NCI-H748 (cell line): Measurements from ENCODE around the gene CAPN13.

Source experiments
- DNase-seq: peaks from one replicate; lab custom pipeline; 2025; ENCODE audit not compliant: unreplicated experiment; lab: John Stamatoyannopoulos, UW

The CAPN13 gene

GRCh38 chr2:30786923-30787685, 20.1 kb downstream of the CAPN13 start:
- DNase-seq: no peak

GRCh38 chr2:30784682-30785081, 22.6 kb downstream of the CAPN13 start:
- no peak for DNase-seq

- DNase-seq: no peak
Measured at GRCh38 chr2:30781961-30782533, 25.2 kb downstream of the CAPN13 start.

- DNase-seq: no peak
Measured at GRCh38 chr2:30781451-30781850, 25.8 kb downstream of the CAPN13 start.

GRCh38 chr2:30780776-30781330, 26.4 kb downstream of the CAPN13 start:
- no peak for DNase-seq

DNA sequence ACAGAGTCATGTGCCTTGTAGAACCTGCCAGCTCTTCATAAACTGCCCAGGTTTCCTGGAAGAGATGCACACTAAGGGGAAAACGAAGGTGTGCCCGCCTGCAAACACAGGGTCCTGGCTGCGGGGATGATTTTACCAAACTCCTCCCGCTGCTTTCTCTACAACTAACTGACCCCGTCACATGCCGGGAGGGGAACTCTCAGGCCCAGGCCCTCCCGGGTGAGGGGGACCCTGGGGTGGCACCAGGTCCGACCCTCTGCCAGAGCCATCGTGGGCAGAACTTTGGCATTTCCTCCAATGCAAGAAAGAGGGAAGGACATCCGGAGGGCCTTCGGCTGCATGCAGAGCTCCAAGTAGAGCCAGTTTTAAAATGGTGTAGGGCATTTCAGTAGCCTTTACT, 28.6 kb downstream of the CAPN13 start:
- no peak for DNase-seq

DNA sequence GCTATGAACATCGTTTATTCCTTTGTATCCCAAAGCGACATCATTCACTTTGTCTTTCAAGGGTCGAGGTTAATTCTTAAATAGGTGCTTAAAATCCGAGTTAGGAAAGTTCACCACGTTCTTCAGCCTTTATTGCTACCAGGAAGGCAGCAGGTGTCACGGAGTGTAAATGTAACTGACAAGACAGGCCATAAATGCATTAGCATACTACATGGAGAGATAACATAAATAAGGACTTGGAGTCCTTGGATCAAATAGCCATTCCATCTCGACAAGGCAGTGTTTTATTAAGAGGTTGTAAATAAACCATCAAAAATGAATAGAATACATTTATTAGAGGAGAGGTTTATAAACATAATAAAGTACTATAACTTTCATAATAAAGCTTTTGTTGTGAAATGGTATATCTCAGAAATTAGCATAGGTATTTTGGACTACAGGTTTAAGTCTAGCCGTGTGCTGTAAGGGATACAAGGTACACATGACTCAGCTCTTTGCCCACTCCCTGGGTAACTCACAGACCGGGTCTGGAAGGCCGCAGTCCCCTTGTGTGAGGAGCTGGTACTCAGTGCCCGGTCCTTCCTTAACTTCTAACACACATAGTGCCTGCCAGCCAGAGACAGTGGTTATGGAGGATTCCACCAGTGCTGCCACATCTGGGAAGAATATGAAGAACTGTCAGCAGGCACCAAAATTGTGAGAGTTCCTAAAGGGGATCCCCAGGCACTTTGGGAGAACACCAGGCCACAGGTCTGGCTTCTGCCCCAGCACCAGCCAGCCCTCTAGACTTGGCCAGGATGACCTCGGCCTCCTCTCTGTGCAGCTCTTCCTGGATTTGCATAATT, 29.4 kb downstream of the CAPN13 start:
- no peak for DNase-seq

- no peak for DNase-seq
Measured at GRCh38 chr2:30776831-30777635, 30.2 kb downstream of the CAPN13 start.

DNA sequence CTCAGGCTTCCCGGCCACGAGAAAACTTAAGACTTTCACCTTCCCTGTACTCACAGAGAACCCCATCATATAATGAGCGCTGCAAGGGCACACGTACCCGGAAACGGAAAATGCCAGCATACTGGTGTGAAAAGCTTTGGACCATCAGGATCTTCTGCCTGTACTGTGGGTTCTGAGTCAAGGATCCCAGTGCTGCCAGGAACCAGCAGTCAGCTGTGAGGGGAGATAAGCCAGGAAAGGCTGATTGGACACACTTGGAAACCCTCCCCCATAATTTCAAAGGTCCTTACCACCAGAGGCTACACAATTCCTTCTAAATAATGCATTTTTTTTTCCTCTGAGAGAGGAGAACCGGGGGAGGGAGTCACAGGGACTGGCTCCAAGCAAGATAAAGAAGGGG, 31.4 kb downstream of the CAPN13 start:
- no peak for DNase-seq

DNA sequence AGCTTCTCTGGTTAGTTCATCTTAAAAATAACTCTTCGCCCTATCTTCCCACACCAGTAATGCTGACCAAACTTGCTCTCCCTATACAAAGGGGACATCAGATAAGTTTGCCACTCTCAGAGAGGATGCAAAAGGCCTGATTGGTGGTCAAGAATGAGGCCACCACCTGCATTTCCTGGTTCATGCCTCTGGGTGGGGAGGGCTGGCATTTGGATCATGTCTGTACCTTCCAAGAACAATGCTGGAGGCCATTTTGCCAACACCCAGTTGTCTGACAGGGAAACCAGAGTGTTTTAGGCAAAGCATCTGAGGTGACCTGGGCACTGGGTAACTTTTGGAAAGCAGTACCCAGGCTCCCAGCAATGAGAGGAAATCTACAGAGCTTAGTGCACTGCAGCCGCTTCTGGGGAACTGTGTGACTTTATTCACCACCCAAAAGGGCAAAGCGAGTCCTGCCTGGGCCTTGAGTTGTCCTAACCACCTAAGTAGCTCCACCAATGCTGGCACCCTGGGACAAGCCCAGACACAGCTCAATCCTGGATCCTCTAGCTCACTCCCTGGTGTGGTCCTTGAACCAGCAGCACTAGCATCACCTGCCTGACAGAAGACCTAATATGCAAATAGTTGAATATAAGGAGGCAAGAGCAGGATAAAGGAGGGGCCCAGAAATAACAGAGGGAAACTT, 35.1 kb downstream of the CAPN13 start:
- no peak for DNase-seq

- DNase-seq: no peak
Measured at GRCh38 chr2:30770816-30771576, 36.2 kb downstream of the CAPN13 start.

DNA sequence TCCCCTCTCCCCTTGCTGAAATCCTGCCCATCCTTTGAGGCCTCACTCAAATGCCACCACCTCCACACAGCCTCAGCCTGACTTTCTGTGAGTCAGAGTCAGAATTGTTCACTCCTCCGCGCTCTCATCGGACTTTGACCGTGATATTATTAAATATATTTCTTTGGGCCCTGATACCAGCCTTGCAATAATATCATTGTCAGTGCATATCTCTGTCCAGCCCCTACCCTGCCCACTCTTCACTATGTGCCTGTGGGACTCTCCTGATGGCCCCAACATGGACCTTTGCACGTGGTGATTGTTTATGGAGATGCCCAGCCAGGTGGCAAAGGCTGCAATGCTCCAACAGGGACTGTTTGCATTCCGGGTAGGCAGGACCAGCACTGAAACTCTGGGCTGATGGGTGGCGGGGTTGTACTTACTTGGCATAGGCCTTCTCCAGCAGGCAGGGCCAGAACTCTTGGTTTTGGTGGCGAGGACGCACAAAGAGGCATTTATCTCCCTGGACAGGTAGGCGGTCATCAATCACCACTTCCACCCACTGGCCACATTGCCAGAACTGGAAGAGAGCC, 37.3 kb downstream of the CAPN13 start:
- DNase-seq: no peak

DNA sequence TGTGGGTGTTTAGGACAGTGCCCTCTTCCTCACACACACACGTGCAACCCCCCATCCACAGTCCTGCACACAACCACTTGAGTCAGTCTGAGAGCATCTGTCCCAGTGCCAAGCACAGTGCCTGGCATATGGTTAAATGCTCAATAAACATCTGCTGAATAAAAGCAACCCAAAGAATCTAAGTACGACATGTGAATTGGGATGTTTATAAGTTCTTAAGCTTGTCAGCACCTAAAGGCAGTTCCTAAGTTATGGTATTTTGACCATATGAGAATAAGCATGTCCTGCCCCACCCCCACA, 37.8 kb downstream of the CAPN13 start:
- no peak for DNase-seq

DNA sequence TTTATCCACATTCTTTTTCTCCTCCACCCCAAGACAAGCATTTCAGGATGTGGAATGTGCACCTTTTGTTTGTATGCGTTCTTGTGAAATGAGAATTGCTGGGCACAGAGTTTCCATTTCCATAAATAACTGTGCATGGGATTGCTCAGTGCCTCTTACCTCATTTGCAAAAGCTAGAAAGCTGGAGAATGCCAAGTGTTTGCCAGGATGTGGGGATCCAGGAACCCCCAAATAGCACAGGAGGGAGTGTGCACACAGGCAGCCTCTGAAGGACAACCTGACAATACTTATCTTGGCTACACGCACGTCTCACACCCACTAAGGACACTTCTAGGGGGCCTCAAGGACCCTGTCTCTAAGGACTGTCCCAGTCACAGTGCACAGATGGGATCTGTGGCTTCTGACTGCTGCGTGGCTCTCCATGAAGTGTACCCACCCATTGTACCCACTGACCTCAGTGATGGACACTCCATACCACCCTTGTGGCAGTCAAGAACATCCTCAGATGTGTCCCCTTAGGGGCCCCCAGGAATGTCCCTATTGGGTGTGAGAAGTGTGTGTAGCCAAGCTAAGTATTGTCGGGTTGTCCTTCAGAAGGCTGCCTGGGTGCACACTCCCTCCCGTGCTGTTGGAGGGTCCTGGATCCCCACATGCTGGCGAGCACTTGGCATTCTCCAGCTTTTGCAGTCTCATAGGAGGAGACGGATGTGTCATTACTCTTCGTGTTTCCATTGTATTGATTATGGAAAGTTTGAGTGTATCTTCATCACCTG, 38.4 kb downstream of the CAPN13 start:
- DNase-seq: no peak

DNA sequence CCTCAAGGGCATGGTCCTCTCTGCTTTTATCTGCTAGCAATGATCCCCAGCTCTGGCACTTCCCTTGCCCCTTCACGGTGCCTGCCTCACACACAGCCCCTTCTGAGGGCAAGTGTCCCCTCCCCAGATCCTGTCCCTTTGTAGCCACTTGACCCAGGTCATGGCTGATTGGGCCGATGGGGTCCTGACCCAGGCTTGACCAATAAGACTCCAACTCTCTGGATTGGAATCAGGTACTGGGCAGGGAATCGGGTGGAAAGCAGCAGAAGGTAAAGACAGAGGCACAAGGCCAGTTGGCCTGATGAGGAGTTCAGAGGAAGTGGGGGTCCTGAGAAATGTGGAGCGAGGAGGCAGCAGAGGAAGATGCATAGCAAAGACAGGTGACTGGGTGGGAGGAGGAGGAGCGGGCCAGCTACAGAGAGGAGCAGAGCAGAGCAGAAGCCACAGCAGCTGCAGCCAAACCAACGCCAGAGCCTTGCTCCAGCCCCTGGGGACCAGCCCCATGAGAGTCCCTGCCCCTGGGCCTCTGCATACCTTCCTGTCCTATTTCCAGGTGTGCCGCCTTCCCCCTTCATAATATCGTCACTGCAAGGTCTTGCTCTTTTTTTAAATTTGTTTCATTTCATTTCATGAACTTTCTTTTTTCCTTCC, 39.1 kb downstream of the CAPN13 start:
- DNase-seq: no peak

DNA sequence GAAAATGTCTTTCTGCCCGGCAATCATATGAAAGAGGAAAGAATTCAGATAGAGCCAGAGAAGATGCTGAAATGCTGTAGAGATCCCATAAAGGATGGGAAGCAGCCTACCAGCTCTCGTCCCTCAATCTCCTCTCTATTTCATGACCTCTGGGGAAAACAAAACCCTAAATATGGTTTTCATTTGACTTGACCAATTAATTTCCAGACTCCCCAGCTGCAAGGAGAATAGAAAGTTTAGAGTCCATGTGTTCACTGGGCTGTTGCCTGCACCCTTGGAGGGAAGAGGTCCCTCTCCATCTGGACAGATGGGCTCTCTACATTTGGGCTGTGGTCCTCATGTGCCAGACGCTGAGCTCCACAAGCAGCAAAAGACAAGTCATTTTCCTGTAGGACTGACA, 40.6 kb downstream of the CAPN13 start:
- DNase-seq: no peak

- no peak for DNase-seq
Measured at GRCh38 chr2:30765876-30766470, 41.3 kb downstream of the CAPN13 start.

GRCh38 chr2:30765191-30765590, 42.1 kb downstream of the CAPN13 start:
- DNase-seq: no peak
